GM23338 (cell line): ENCODE results near the gene NCAN. TPM values are rescaled to one million over a fixed set of nuclear protein-coding genes. Genes with fewer than 3 reads are reported as not detected.

Experiments used
- ATAC-seq: fragments of 200-7000 bp; cut with Tn5 transposase; 3 replicates; pipeline ENCODE4 v1.9.1; 2020
- DNase-seq: peaks from one replicate; pipeline ENCODE4 v3.0.0-alpha.2; 2015; ENCODE audit warnings: low spot score
- H2AFZ ChIP-seq: fragments of 200-600 bp; sonication (generic); 2 replicates; pipeline ENCODE4 v1.8.0; 2016; ENCODE audit warnings: antibody characterized with exemption, mild to moderate bottlenecking, moderate library complexity
- H3F3A ChIP-seq: fragments of 200-600 bp; sonication (generic); replicated peaks from 2 replicates; pipeline ENCODE4 v1.8.0; 2017; ENCODE audit warnings: antibody characterized with exemption, mixed run types, low read depth
- H3K27ac ChIP-seq: fragments of 200-600 bp; sonication (generic); 2 replicates; pipeline ENCODE4 v1.6.1; 2016; ENCODE audit warnings: low read depth
- H3K27me3 ChIP-seq: fragments of 200-600 bp; sonication (generic); 2 replicates; pipeline ENCODE4 v1.8.0; 2016; ENCODE audit warnings: mild to moderate bottlenecking, mixed run types, moderate library complexity; ENCODE audit not compliant: insufficient read depth
- H3K36me3 ChIP-seq: fragments of 200-600 bp; sonication (generic); 2 replicates; pipeline ENCODE4 v1.8.0; 2016; ENCODE audit warnings: mild to moderate bottlenecking; ENCODE audit not compliant: insufficient read depth
- H3K4me1 ChIP-seq: fragments of 200-600 bp; sonication (generic); 2 replicates; pipeline ENCODE4 v1.8.0; 2016; ENCODE audit warnings: mild to moderate bottlenecking, moderate library complexity; ENCODE audit not compliant: insufficient read depth
- H3K4me2 ChIP-seq: fragments of 200-600 bp; sonication (generic); 2 replicates; pipeline ENCODE4 v1.7.1; 2017; ENCODE audit warnings: mixed run types
- H3K4me3 ChIP-seq: fragments of 200-600 bp; sonication (generic); 2 replicates; pipeline ENCODE4 v1.6.1; 2016; ENCODE audit warnings: mixed run types
- H3K79me2 ChIP-seq: fragments of 200-600 bp; sonication (generic); replicated peaks from 2 replicates; pipeline ENCODE4 v1.8.0; 2017; ENCODE audit warnings: mild to moderate bottlenecking; ENCODE audit not compliant: insufficient read depth
- H3K9me2 ChIP-seq: fragments of 200-600 bp; sonication (generic); 2 replicates; pipeline ENCODE4 v1.8.0; 2017; ENCODE audit not compliant: insufficient read depth
- H4K20me1 ChIP-seq: fragments of 200-600 bp; sonication (generic); replicated peaks from 2 replicates; pipeline ENCODE4 v1.8.0; 2017; ENCODE audit warnings: mild to moderate bottlenecking; ENCODE audit not compliant: insufficient read depth
- H3K27ac Mint-ChIP-seq: 2 replicates; pipeline ENCODE4 v1.8.0; 2020; ENCODE audit warnings: inconsistent platforms, mild to moderate bottlenecking, moderate library complexity, mixed read lengths
- H3K27me3 Mint-ChIP-seq: 3 replicates; pipeline ENCODE4 v1.8.0; 2022; ENCODE audit warnings: low read depth, mild to moderate bottlenecking, moderate library complexity, mixed read lengths, inconsistent platforms; ENCODE audit not compliant: insufficient read depth, poor library complexity
- H3K36me3 Mint-ChIP-seq: 3 replicates; pipeline ENCODE4 v1.8.0; 2021; ENCODE audit warnings: low read depth, mild to moderate bottlenecking, inconsistent platforms, moderate library complexity, mixed read lengths
- H3K4me1 Mint-ChIP-seq: 3 replicates; pipeline ENCODE4 v1.8.0; 2020; ENCODE audit warnings: mild to moderate bottlenecking, inconsistent platforms, mixed read lengths
- H3K4me3 Mint-ChIP-seq: 3 replicates; pipeline ENCODE4 v1.8.0; 2021; ENCODE audit warnings: moderate library complexity, mild to moderate bottlenecking, inconsistent platforms, mixed read lengths
- H3K9me3 Mint-ChIP-seq: 3 replicates; pipeline ENCODE4 v1.8.0; 2020; ENCODE audit warnings: moderate library complexity, mild to moderate bottlenecking, inconsistent platforms, mixed read lengths
- CREB1 ChIP-seq: fragments of 250-450 bp; sonication (Bioruptor Pico); IDR thresholded peaks from 2 replicates; pipeline ENCODE4 v1.5.0; 2020; ENCODE audit warnings: low read depth, mild to moderate bottlenecking, moderate library complexity
- EZH2 ChIP-seq: fragments of 200-600 bp; sonication (generic); IDR thresholded peaks from one replicate; pipeline ENCODE4 v1.8.0; 2017; ENCODE audit warnings: antibody characterized with exemption, mild to moderate bottlenecking, low read depth; ENCODE audit not compliant: unreplicated experiment
- EZH2phosphoT487 ChIP-seq: fragments of 200-600 bp; sonication (generic); IDR thresholded peaks from one replicate; pipeline ENCODE4 v1.8.1; 2018; ENCODE audit warnings: antibody characterized with exemption; ENCODE audit not compliant: unreplicated experiment
- NANOG ChIP-seq: IDR thresholded peaks from 2 replicates; pipeline ENCODE4 v1.6.1; 2016; ENCODE audit warnings: antibody characterized with exemption, borderline replicate concordance
- POLR2AphosphoS5 ChIP-seq: IDR thresholded peaks from 2 replicates; pipeline ENCODE4 v1.6.1; 2016; ENCODE audit warnings: antibody characterized with exemption, low read depth
- REST ChIP-seq: IDR thresholded peaks from one replicate; pipeline ENCODE4 v1.6.1; 2018; ENCODE audit warnings: antibody characterized with exemption; ENCODE audit not compliant: unreplicated experiment
- STAT1 ChIP-seq: IDR thresholded peaks from one replicate; pipeline ENCODE4 v1.6.1; 2016; ENCODE audit warnings: antibody characterized with exemption; ENCODE audit not compliant: unreplicated experiment
- ZNF114 ChIP-seq: fragments of 250-450 bp; sonication (Bioruptor Pico); IDR thresholded peaks from 2 replicates; pipeline ENCODE4 v1.5.0; 2020; ENCODE audit warnings: mild to moderate bottlenecking, moderate library complexity
- ZNF462 ChIP-seq: fragments of 250-450 bp; sonication (Bioruptor Pico); IDR thresholded peaks from 2 replicates; pipeline ENCODE4 v1.5.0; 2020; ENCODE audit warnings: mild to moderate bottlenecking, moderate library complexity
- polyA plus RNA-seq: library from polyadenylated mRNA; unstranded; fragments of >200 nt; fragmentation: Nextera tagmentation; extraction: Ambion mirVana; gene quantifications from 2 replicates; pipeline ENCODE4 v1.2.1, GENCODE V29; 2016
- total RNA-seq: library from RNA; depleted of rRNA; stranded (reverse); fragments of >200 nt; shearing (Covaris generic); gene quantifications from 2 replicates; pipeline ENCODE4 v1.2.3, GENCODE V29; 2014
- TF ChIP-seq, protein P1 (sequence below), 2 experiments: fragments of 200-600 bp in 1 of 2; sonication (generic) in 1 of 2; conservative IDR thresholded peaks; 2 replicates each; pipeline versions ENCODE4 v1.5.1 to v1.6.1; 2016 to 2017; ENCODE audit warnings: antibody characterized with exemption in 2 of 2, low read depth in 2 of 2, mild to moderate bottlenecking in 2 of 2, moderate library complexity in 1 of 2

The NCAN gene
- total and polyA plus RNA-seq, 2 experiments from 2014 or later, result 1.8 to 9.4 TPM

- DNase-seq (no peak), ATAC-seq (no peak)
- Mint-ChIP-seq H3K27me3 (no peaks in the 10 kb centered on the region), H3K4me3 (no peak overlapping the region), H3K4me1 (no peaks in the 10 kb centered on the region), H3K36me3 (peaks cover 32% of the 10 kb centered on the region), H3K27ac (no peak overlapping the region), H3K9me3 (no peaks in the 10 kb centered on the region)
- Histone ChIP-seq H4K20me1 (peaks cover 5% of the 10 kb centered on the region), H3K27me3 (no peaks in the 10 kb centered on the region), H3K4me3 (no peak overlapping the region), H3K79me2 (no peaks in the 10 kb centered on the region), H3K9me2 (no peaks in the 10 kb centered on the region), H3F3A (no peaks in the 10 kb centered on the region), H2AFZ (no peak overlapping the region), H3K4me2 (no peak overlapping the region), H3K36me3 (peaks cover 6% of the 10 kb centered on the region; the same call in 1 of the 2 replicates), H3K27ac (no peak overlapping the region), H3K4me1 (no peaks in the 10 kb centered on the region)
- TF ChIP-seq REST (no peak), NANOG (no peak)
Measured at GRCh38 chr19:19285686-19286085, 73.9 kb downstream of the NCAN start.

- DNase-seq (no peak), ATAC-seq (no peak)
- Mint-ChIP-seq H3K27ac (no peak overlapping the region), H3K36me3 (peaks cover 55% of the 10 kb centered on the region), H3K4me3 (no peak overlapping the region), H3K27me3 (peaks cover 4% of the 10 kb centered on the region), H3K9me3 (no peaks in the 10 kb centered on the region), H3K4me1 (no peaks in the 10 kb centered on the region)
- Histone ChIP-seq H2AFZ (no peak overlapping the region), H3K36me3 (peaks cover 13% of the 10 kb centered on the region), H3K27me3 (no peaks in the 10 kb centered on the region), H4K20me1 (no peaks in the 10 kb centered on the region), H3K4me2 (no peak overlapping the region), H3K27ac (no peak overlapping the region), H3K4me1 (no peaks in the 10 kb centered on the region), H3K4me3 (no peak overlapping the region), H3F3A (no peaks in the 10 kb centered on the region), H3K9me2 (no peaks in the 10 kb centered on the region), H3K79me2 (no peaks in the 10 kb centered on the region)
- no peak for TF ChIP-seq ZNF114 (CRISPR knock-in tag)
- no peak for TF ChIP-seq NANOG
- TF ChIP-seq ZNF462 (CRISPR knock-in tag), result no peak
- no peak for TF ChIP-seq STAT1
- no peak for TF ChIP-seq EZH2phosphoT487
- no peak for TF ChIP-seq POLR2AphosphoS5
- no peak for TF ChIP-seq EZH2
- TF ChIP-seq, protein P1, sequence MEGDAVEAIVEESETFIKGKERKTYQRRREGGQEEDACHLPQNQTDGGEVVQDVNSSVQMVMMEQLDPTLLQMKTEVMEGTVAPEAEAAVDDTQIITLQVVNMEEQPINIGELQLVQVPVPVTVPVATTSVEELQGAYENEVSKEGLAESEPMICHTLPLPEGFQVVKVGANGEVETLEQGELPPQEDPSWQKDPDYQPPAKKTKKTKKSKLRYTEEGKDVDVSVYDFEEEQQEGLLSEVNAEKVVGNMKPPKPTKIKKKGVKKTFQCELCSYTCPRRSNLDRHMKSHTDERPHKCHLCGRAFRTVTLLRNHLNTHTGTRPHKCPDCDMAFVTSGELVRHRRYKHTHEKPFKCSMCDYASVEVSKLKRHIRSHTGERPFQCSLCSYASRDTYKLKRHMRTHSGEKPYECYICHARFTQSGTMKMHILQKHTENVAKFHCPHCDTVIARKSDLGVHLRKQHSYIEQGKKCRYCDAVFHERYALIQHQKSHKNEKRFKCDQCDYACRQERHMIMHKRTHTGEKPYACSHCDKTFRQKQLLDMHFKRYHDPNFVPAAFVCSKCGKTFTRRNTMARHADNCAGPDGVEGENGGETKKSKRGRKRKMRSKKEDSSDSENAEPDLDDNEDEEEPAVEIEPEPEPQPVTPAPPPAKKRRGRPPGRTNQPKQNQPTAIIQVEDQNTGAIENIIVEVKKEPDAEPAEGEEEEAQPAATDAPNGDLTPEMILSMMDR (conservative IDR thresholded peaks at IDR 0.05; ENCODE audit: low read depth in 2 of 2), result no peak
- TF ChIP-seq CREB1, result no peak
Measured at GRCh38 chr19:19292607-19293006, 80.8 kb downstream of the NCAN start.
